NT2/D1 (cell line): ENCODE measurements around the gene NLE1.

Experiments used
- SUZ12 ChIP-seq: IDR thresholded peaks from 2 replicates; pipeline ENCODE4 v1.6.1; 2011; ENCODE audit not compliant: insufficient read length, insufficient read depth; ENCODE audit errors: extremely low read depth
- YY1 ChIP-seq: IDR thresholded peaks from 2 replicates; pipeline ENCODE4 v1.6.1; 2011; ENCODE audit not compliant: insufficient read length, insufficient read depth
- ZNF274 ChIP-seq: IDR thresholded peaks from 2 replicates; pipeline ENCODE4 v1.6.1; 2011; ENCODE audit warnings: mild to moderate bottlenecking, low read depth, low read length

DNA sequence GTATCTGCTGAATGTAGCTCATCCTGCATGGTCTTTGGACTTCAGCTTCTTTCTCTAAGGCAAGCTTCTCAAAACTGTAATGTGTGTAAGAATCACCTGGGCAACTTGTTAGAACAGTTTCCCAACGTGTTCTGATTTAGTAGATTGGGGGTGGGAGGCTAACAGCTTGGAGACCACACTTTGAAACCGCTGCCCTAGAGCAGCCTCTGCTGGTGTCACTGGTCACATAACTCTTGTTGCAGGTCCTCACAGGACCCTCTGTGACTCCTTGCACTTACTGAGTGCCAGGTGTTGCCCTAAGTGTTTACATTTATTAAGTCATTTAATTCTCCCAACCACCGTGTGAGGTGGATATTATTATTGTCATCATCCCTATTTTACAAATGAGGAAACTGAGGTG is 42.2 kb upstream of the NLE1 start:
- TF ChIP-seq SUZ12 (no peak), YY1 (no peak), ZNF274 (no peak)
